ENCODE data around the gene KAZN.

Gene KAZN

GRCh38 chr1:14724678-14725077 is 126.2 kb downstream of the KAZN start:
- no peaks in the 10 kb centered on the region for H3K4me1 ChIP-seq (ENCODE audit: insufficient read depth, low read length, poor library complexity, severe bottlenecking)
- H3F3A ChIP-seq (ENCODE audit: low read depth), result no peaks in the 10 kb centered on the region
- no peak overlapping the region for H2AFZ ChIP-seq (ENCODE audit: low read length)
- H3K9me2 ChIP-seq (replicated peaks; ENCODE audit: low read depth, low read length), result no peaks in the 10 kb centered on the region
- no peaks in the 10 kb centered on the region for H3K36me3 ChIP-seq (ENCODE audit: insufficient read depth, low read length)
- H3K27me3 ChIP-seq (ENCODE audit: insufficient read depth, low read length, poor library complexity, severe bottlenecking), result no peaks in the 10 kb centered on the region
- no peak overlapping the region for H3K9ac ChIP-seq (ENCODE audit: low read depth, low read length, poor library complexity, severe bottlenecking)
- no peak overlapping the region for H3K4me3 ChIP-seq (ENCODE audit: low read length, poor library complexity, severe bottlenecking)
- H3K9me3 ChIP-seq (ENCODE audit: insufficient read depth, low read depth, low read length), result no peaks in the 10 kb centered on the region
- no peaks in the 10 kb centered on the region for H4K20me1 ChIP-seq (ENCODE audit: insufficient read depth, low read length, poor library complexity, severe bottlenecking)
- no peak overlapping the region for H3K4me2 ChIP-seq (ENCODE audit: low read depth, low read length, poor library complexity, severe bottlenecking)
- H3K79me2 ChIP-seq (ENCODE audit: insufficient read depth, low read length), result no peaks in the 10 kb centered on the region
- TF ChIP-seq EZH2phosphoT487 (IDR thresholded peaks at IDR 0.05; ENCODE audit: borderline replicate concordance), result no peak
- TF ChIP-seq, protein P1, sequence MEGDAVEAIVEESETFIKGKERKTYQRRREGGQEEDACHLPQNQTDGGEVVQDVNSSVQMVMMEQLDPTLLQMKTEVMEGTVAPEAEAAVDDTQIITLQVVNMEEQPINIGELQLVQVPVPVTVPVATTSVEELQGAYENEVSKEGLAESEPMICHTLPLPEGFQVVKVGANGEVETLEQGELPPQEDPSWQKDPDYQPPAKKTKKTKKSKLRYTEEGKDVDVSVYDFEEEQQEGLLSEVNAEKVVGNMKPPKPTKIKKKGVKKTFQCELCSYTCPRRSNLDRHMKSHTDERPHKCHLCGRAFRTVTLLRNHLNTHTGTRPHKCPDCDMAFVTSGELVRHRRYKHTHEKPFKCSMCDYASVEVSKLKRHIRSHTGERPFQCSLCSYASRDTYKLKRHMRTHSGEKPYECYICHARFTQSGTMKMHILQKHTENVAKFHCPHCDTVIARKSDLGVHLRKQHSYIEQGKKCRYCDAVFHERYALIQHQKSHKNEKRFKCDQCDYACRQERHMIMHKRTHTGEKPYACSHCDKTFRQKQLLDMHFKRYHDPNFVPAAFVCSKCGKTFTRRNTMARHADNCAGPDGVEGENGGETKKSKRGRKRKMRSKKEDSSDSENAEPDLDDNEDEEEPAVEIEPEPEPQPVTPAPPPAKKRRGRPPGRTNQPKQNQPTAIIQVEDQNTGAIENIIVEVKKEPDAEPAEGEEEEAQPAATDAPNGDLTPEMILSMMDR (conservative IDR thresholded peaks at IDR 0.05; ENCODE audit: low read length), result no peak

DNA sequence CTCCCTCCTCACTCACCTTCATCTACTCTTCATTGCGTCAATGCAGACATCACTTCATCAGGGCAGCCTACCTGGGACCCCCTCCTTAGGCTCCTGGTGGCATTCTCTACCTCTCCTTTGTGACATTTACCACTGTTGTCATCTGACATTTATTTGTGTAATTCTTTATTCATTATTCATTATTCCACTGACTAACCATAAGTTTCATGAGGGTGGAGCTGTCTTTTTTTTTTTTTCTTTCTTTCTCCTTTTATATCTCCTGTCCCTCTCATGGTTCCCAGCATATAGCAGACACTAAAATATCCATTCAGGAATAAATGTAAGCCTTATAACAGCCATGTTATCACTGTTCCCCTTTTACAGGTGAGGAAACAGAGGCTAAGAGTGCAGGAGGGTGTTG is 126.8 kb downstream of the KAZN start:
- Histone ChIP-seq H3K4me2 (ENCODE audit: low read depth, low read length, poor library complexity, severe bottlenecking) (no peak overlapping the region), H3F3A (ENCODE audit: low read depth) (no peaks in the 10 kb centered on the region), H3K9me3 (ENCODE audit: insufficient read depth, low read depth, low read length) (no peaks in the 10 kb centered on the region), H3K36me3 (ENCODE audit: insufficient read depth, low read length) (no peaks in the 10 kb centered on the region), H3K4me1 (ENCODE audit: insufficient read depth, low read length, poor library complexity, severe bottlenecking) (no peaks in the 10 kb centered on the region), H3K27me3 (ENCODE audit: insufficient read depth, low read length, poor library complexity, severe bottlenecking) (no peaks in the 10 kb centered on the region), H3K4me3 (ENCODE audit: low read length, poor library complexity, severe bottlenecking) (no peak overlapping the region), H3K79me2 (ENCODE audit: insufficient read depth, low read length) (no peaks in the 10 kb centered on the region), H4K20me1 (ENCODE audit: insufficient read depth, low read length, poor library complexity, severe bottlenecking) (no peaks in the 10 kb centered on the region), H2AFZ (ENCODE audit: low read length) (no peak overlapping the region), H3K9me2 (replicated peaks; ENCODE audit: low read depth, low read length) (no peaks in the 10 kb centered on the region), H3K9ac (ENCODE audit: low read depth, low read length, poor library complexity, severe bottlenecking) (no peak overlapping the region)
- TF ChIP-seq EZH2phosphoT487 (IDR thresholded peaks at IDR 0.05; ENCODE audit: borderline replicate concordance), result no peak
- TF ChIP-seq, protein P1 (conservative IDR thresholded peaks at IDR 0.05; ENCODE audit: low read length), result no peak

DNA sequence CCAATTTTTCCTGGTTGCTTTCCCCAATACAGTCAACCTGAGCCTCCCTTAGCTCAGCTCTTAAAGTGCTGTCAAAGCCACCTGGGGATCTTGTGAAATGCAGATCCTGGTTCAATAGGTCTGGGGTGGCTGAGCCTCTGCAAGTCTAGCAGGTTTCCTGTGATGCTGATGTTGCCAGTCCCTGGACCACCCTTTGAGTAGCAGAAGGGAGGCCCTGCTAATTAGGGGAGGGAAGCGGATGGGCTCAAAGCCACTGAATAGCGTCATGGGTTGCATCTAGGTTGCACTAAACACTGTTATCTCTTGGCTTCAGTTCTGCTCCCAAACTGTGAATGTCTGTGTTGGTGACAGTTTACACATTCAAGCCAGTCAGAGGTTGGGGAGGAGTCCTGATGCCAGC is 127.2 kb downstream of the KAZN start:
- no peak for TF ChIP-seq EZH2phosphoT487 (IDR thresholded peaks at IDR 0.05; ENCODE audit: borderline replicate concordance)
- TF ChIP-seq, protein P1 (conservative IDR thresholded peaks at IDR 0.05; ENCODE audit: low read length), result no peak
- Histone ChIP-seq H2AFZ (ENCODE audit: low read length) (no peak overlapping the region), H3K4me1 (ENCODE audit: insufficient read depth, low read length, poor library complexity, severe bottlenecking) (no peaks in the 10 kb centered on the region), H3K27me3 (ENCODE audit: insufficient read depth, low read length, poor library complexity, severe bottlenecking) (no peaks in the 10 kb centered on the region), H3K9ac (ENCODE audit: low read depth, low read length, poor library complexity, severe bottlenecking) (no peak overlapping the region), H4K20me1 (ENCODE audit: insufficient read depth, low read length, poor library complexity, severe bottlenecking) (no peaks in the 10 kb centered on the region), H3K9me3 (ENCODE audit: insufficient read depth, low read depth, low read length) (no peaks in the 10 kb centered on the region), H3K36me3 (ENCODE audit: insufficient read depth, low read length) (no peaks in the 10 kb centered on the region), H3K4me3 (ENCODE audit: low read length, poor library complexity, severe bottlenecking) (no peak overlapping the region), H3K4me2 (ENCODE audit: low read depth, low read length, poor library complexity, severe bottlenecking) (no peak overlapping the region), H3K79me2 (ENCODE audit: insufficient read depth, low read length) (no peaks in the 10 kb centered on the region), H3F3A (ENCODE audit: low read depth) (no peaks in the 10 kb centered on the region), H3K9me2 (replicated peaks; ENCODE audit: low read depth, low read length) (no peaks in the 10 kb centered on the region)
